Calu3 (cell line): ENCODE data around the gene TRIP13. TPM values are rescaled to one million over a fixed set of nuclear protein-coding genes. Genes with fewer than 3 reads are reported as not detected.

Source experiments
- BruUV-seq: library from RNA; stranded (reverse); fragments of 400-500 nt; replicated peaks from 2 replicates; lab custom pipeline; 2021; lab: Mats Ljungman, UMichigan
- CTCF ChIA-PET: fragments of 300-600 bp; sonication (Branson Sonifier 250); formaldehyde crosslinking; loops from one replicate; lab custom pipeline; 2022; ENCODE audit warnings: antibody characterized with exemption; lab: Charles Lee
- DNase-seq: peaks from one replicate; pipeline ENCODE4 v3.0.0; 2022
- H3K27ac Mint-ChIP-seq: one replicate; pipeline ENCODE4 v1.8.0; 2022; ENCODE audit warnings: mixed read lengths; ENCODE audit not compliant: unreplicated experiment
- H3K27me3 Mint-ChIP-seq: one replicate; pipeline ENCODE4 v1.8.0; 2022; ENCODE audit warnings: mixed read lengths; ENCODE audit not compliant: unreplicated experiment
- H3K36me3 Mint-ChIP-seq: one replicate; pipeline ENCODE4 v1.8.0; 2022; ENCODE audit warnings: mild to moderate bottlenecking, moderate library complexity, mixed read lengths; ENCODE audit not compliant: insufficient read depth, unreplicated experiment
- H3K4me1 Mint-ChIP-seq: one replicate; pipeline ENCODE4 v1.8.0; 2022; ENCODE audit warnings: mild to moderate bottlenecking, low read depth, mixed read lengths; ENCODE audit not compliant: unreplicated experiment
- H3K4me3 Mint-ChIP-seq: one replicate; pipeline ENCODE4 v1.8.0; 2022; ENCODE audit warnings: mild to moderate bottlenecking, low read depth, moderate library complexity, mixed read lengths; ENCODE audit not compliant: unreplicated experiment
- H3K9me3 Mint-ChIP-seq: one replicate; pipeline ENCODE4 v1.8.0; 2022; ENCODE audit warnings: low read depth, mixed read lengths; ENCODE audit not compliant: unreplicated experiment
- CTCF ChIP-seq: fragments of 200-600 bp; IDR thresholded peaks from one replicate; pipeline ENCODE4 v1.8.0; 2022; ENCODE audit warnings: antibody characterized with exemption; ENCODE audit not compliant: unreplicated experiment
- intact Hi-C: fragments of 100-400 bp; cut with micrococcal nuclease; formaldehyde crosslinking; loops from one replicate; pipeline ENCODE4 v1.10.0; 2022; ENCODE audit not compliant: unreplicated experiment
- total RNA-seq: library from RNA; stranded (reverse); gene quantifications from 2 replicates; pipeline ENCODE4 v1.2.3, GENCODE V29; 2022

TRIP13 gene
- total RNA-seq, 1 experiment from 2014 or later, result 29.9 TPM

GRCh38 chr5:886716-887325 lies 5.9 kb upstream of the TRIP13 start:
- Mint-ChIP-seq H3K36me3 (peaks cover 39% of the 10 kb centered on the region), H3K27ac (no peak overlapping the region), H3K4me1 (peaks cover 7% of the 10 kb centered on the region), H3K4me3 (no peak overlapping the region), H3K27me3 (no peaks in the 10 kb centered on the region), H3K9me3 (peaks cover 7% of the 10 kb centered on the region)
- CTCF ChIA-PET, result no interaction called here
- TF ChIP-seq CTCF, result no peak
- no TSS peak for BruUV-seq
- intact Hi-C loops, result no loop called here
- no peak for DNase-seq

DNA sequence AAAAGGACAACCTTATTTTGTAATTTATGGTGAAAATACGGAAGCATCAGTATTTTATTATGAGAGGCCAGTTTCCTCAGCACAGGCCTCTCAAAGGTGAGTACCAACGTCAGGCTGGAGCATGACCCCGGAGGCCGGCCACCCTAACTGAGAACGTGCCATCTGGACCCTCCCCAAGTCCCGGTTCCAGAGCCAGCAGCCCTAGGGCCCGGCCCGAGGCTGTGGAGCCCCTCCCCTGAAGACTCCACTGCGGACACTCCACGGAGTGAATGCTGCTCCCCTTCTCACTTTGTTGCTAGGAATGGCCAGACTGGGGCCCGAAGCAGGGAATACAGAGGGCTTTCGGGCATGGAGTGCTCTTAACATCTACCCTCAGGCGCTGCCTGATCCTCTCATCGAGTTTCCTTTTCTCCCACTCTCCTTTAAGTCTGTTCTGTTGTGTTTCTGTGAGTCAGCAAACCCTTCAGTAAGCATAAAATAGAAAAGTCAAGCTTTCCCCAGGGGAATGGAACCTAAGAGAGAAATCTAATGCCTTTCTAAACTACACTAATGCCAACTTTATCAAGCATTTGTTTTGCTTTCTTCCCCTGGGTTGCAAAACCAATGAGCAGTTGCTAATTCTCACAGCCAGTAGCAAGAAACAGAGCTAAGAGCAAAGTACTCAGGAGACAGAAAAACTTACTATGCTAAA lies 4.6 kb upstream of the TRIP13 start:
- Mint-ChIP-seq H3K4me1 (peaks cover 9% of the 10 kb centered on the region), H3K9me3 (no peaks in the 10 kb centered on the region), H3K4me3 (no peak overlapping the region), H3K27ac (no peak overlapping the region), H3K36me3 (peaks cover 43% of the 10 kb centered on the region), H3K27me3 (no peaks in the 10 kb centered on the region)
- intact Hi-C loops, result no loop called here
- TF ChIP-seq CTCF, result no peak
- DNase-seq, result no peak
- BruUV-seq, result no TSS peak
- CTCF ChIA-PET, result no interaction called here

- Mint-ChIP-seq H3K9me3 (no peaks in the 10 kb centered on the region), H3K27ac (no peak overlapping the region), H3K4me3 (no peak overlapping the region), H3K27me3 (no peaks in the 10 kb centered on the region), H3K4me1 (peaks cover 9% of the 10 kb centered on the region), H3K36me3 (peaks cover 48% of the 10 kb centered on the region)
- intact Hi-C loops, result no loop called here
- DNase-seq, result no peak
- BruUV-seq, result no TSS peak
- TF ChIP-seq CTCF, result no peak
- CTCF ChIA-PET, result no interaction called here
These were observed 4.0 kb upstream of the TRIP13 start for GRCh38 chr5:888638-889035.

DNA sequence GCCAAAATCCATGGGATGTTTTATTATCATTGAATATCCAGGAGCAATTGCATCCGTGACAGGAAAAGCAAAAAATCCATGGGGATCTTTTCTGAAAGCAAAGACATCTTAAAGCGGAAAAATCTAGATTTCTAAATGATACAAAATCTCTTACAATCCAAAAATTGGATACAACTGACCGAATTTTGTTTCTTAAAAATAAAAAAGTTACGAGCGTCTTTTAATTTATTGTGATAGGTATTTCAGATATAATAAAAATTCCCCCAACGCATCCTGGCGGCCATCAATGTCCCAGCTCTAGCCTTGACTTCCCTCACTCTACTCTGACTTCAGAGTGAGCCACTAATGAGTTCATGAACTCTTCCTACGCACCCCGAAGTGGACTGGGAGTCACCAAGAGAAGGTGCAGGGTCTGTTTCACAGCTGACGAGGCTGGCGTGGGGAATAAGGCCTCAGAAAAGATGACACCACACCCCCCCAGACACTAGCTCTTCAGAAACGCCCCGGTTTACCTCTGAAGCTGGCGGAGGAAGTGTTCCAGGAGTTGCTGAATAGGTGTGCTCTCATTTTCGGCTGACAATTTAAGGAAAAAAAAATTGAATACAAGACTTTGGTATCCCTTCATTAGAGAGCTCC lies 3.5 kb upstream of the TRIP13 start:
- Mint-ChIP-seq H3K4me3 (no peak overlapping the region), H3K36me3 (peaks cover 48% of the 10 kb centered on the region), H3K4me1 (peaks cover 15% of the 10 kb centered on the region), H3K9me3 (no peaks in the 10 kb centered on the region), H3K27ac (no peak overlapping the region), H3K27me3 (no peaks in the 10 kb centered on the region)
- DNase-seq, result no peak
- CTCF ChIA-PET, result no interaction called here
- BruUV-seq, result no TSS peak
- intact Hi-C loops, result no loop called here
- no peak for TF ChIP-seq CTCF
